Brain microvascular endothelial cell (primary cell): ENCODE data around the gene FYN.

Source experiments
- DNase-seq: peaks from one replicate; pipeline ENCODE4 v3.0.0-alpha.2; 2020
- H3K27ac ChIP-seq: fragments of 250-450 bp; sonication (Bioruptor Pico); 2 replicates; pipeline ENCODE4 v1.5.1; 2020; ENCODE audit warnings: mild to moderate bottlenecking, moderate library complexity
- H3K27me3 ChIP-seq: fragments of 250-450 bp; sonication (Bioruptor Pico); replicated peaks from 2 replicates; pipeline ENCODE4 v1.5.1; 2020; ENCODE audit warnings: mild to moderate bottlenecking
- H3K36me3 ChIP-seq: fragments of 250-450 bp; sonication (Bioruptor Pico); replicated peaks from 2 replicates; pipeline ENCODE4 v1.5.1; 2020; ENCODE audit warnings: mild to moderate bottlenecking
- H3K4me3 ChIP-seq: 2 replicates; pipeline ENCODE4 v1.5.1; 2011; ENCODE audit warnings: low read depth, mild to moderate bottlenecking, control low read depth, low read length, moderate library complexity
- in situ Hi-C: cut with HindIII; loops from 2 replicates; pipeline ENCODE4 v1.10.0; 2017; ENCODE audit warnings: low sequenced_read_pairs, low pct_ligation_motif_present
- TF ChIP-seq, protein P1 (sequence below): IDR thresholded peaks from 2 replicates; pipeline ENCODE4 v1.5.1; 2011; ENCODE audit warnings: low read depth, mild to moderate bottlenecking, moderate library complexity, low read length, control low read depth, inconsistent platforms; ENCODE audit errors: missing control alignments

Gene FYN

DNA sequence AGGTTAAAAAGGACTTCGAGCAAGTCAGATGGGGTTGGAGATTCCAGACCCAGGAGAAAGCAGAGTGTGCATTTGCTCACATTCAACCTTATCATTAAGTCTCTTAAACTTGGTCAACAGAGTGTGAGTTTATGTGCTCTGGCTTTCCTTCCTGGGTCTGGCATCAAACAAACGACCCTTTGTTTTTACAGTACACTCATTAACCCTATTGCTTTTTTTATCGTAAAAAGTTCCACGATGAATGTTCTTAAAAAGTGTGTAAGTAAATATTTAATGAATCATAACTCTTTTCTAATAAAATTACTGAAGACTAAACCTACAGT, 2.5 kb downstream of the FYN start:
- TF ChIP-seq, protein P1, sequence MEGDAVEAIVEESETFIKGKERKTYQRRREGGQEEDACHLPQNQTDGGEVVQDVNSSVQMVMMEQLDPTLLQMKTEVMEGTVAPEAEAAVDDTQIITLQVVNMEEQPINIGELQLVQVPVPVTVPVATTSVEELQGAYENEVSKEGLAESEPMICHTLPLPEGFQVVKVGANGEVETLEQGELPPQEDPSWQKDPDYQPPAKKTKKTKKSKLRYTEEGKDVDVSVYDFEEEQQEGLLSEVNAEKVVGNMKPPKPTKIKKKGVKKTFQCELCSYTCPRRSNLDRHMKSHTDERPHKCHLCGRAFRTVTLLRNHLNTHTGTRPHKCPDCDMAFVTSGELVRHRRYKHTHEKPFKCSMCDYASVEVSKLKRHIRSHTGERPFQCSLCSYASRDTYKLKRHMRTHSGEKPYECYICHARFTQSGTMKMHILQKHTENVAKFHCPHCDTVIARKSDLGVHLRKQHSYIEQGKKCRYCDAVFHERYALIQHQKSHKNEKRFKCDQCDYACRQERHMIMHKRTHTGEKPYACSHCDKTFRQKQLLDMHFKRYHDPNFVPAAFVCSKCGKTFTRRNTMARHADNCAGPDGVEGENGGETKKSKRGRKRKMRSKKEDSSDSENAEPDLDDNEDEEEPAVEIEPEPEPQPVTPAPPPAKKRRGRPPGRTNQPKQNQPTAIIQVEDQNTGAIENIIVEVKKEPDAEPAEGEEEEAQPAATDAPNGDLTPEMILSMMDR, result no peak
- H3K4me3 ChIP-seq, result no peak overlapping the region
- in situ Hi-C loops, result no loop called here
- no peaks in the 10 kb centered on the region for H3K36me3 ChIP-seq
- no peak for DNase-seq
- no peaks in the 10 kb centered on the region for H3K27me3 ChIP-seq
- H3K27ac ChIP-seq, result no peak overlapping the region

DNA sequence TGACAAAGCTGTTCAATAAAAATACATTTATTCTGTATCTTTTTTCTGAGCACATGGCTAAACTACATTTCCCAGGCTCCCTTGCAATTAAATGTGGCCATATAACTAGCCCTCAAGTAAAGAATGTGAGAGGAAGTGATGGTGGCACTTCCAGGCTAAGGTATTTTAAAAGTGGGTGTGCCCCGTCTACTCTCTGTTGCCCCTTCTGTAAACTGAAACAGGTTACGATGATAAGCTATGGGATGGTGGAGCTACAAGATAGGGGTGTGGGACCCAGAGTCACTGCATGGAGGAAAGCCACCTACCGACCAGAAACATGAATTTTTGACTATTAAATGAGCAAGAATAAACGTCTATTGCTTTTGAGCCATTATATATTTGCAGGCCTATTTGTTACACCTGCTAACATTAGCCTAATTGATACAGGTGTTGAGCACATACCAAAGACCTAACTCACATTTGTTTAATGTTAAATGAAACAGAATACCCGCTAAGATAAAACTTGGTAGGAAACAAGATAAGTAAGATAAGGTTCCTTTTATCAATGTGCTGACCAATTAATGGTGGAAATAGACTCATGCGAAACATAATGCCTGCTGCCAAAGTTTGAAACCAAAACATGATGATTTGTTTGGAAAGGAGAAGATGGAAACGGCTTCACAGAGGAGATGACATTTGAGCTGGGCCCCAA, 3.1 kb downstream of the FYN start:
- TF ChIP-seq, protein P1, result no peak
- in situ Hi-C loops, result no loop called here
- H3K27ac ChIP-seq, result no peak overlapping the region
- no peaks in the 10 kb centered on the region for H3K36me3 ChIP-seq
- no peak overlapping the region for H3K4me3 ChIP-seq
- no peaks in the 10 kb centered on the region for H3K27me3 ChIP-seq
- DNase-seq, result no peak

DNA sequence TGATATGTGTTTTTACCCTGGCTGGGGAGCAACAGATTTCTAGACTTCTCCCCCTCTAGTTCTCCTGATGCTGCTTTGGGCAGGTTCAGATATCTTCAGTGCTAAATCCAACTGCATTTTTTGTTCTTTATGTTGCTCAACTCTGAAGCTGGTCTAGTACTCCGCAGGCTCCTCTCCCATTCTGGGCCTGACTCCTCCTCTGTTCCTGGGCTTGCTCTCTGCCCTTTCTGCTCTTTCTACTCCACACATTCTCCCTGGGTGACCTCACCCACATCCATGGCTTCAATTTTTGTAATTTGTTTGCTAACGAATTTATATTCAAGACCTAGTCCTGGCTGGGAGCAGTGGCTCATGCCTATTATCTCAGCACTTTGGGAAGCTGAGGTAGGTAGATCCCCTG, 6.4 kb downstream of the FYN start:
- no peak for DNase-seq
- TF ChIP-seq, protein P1, result no peak
- H3K4me3 ChIP-seq, result no peak overlapping the region
- in situ Hi-C loops, result no loop called here
- no peaks in the 10 kb centered on the region for H3K27me3 ChIP-seq
- no peak overlapping the region for H3K27ac ChIP-seq
- no peaks in the 10 kb centered on the region for H3K36me3 ChIP-seq

DNA sequence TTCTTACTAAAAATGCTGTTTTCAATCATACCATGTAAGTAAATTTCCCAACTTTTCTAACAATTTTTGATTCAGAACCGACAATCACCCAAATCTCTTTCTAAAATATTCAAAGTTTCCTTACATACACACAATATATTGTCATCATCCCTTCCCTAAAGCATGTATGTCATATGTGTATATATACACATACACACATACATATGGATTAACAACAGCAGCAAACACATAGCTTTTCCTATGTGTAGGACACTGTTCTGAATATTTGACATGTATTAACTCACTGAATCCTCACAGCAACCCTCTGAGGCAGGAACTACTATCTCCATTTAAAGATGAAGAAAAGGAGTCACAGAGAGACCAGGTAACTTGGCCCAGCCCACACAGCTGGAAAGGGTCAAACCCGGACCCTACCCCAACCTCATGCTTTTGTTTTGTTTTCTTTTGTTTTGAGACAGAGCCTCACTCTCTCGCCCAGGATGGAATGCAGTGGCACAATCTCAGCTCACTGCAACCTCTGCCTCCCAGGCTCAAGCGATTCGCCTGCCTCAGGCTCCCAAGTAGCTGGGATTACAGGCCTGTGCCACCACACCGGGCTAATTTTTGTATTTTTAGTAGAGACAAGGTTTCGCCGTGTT, 7.2 kb downstream of the FYN start:
- no peak overlapping the region for H3K27ac ChIP-seq

DNA sequence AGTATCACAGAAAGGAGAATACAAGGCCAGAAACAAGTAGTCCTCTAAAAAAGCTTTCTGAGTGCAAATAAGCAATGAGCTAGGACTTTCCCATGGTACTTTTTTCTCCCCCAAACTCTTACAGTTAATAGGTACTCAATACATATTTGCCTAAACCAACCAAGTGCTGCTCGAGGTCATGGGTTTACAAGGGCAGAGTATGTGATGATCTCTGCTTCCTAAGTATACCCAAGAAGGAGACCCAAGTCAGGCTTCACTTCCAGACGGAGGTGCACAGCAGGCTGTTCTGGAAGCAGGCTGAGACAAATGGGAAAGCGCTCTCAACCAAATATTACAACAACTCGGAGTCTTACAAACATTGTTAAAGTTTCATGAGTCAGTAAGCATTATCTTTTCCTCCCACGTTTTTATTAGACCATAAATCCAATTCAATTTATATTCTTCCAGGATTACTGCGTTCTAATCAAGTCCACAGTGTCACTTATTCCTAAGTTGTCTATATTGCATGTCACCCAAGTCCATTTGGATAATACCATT, 8.1 kb downstream of the FYN start:
- Histone ChIP-seq H3K36me3 (no peaks in the 10 kb centered on the region), H3K27me3 (no peaks in the 10 kb centered on the region), H3K27ac (no peak overlapping the region), H3K4me3 (no peak overlapping the region)
- TF ChIP-seq, protein P1, result no peak
- no peak for DNase-seq
- in situ Hi-C loops, result no loop called here

More for the DNA sequence above, 7.2 kb downstream of the FYN start:
- Histone ChIP-seq H3K27me3 (no peaks in the 10 kb centered on the region), H3K36me3 (no peaks in the 10 kb centered on the region), H3K4me3 (no peak overlapping the region)
- no peak for DNase-seq
- TF ChIP-seq, protein P1, result no peak
- in situ Hi-C loops, result no loop called here
